SK-N-SH (cell line): Measurements from ENCODE around the gene TNFAIP3. TPM values are rescaled to one million over a fixed set of nuclear protein-coding genes. Genes with fewer than 3 reads are reported as not detected.

Experiments used
- CTCF ChIA-PET: fragments of 300-600, 350-600 bp; formaldehyde crosslinking; extraction: SDS; loops from one replicate; lab custom pipeline; 2021; lab: Yijun Ruan, JAX
- POLR2A ChIA-PET: fragments of 350-600 bp; sonication (Branson Sonifier 250); formaldehyde crosslinking; extraction: SDS; loops from one replicate; lab custom pipeline; 2020; ENCODE audit warnings: antibody characterized with exemption, inconsistent platforms; lab: Yijun Ruan, JAX
- DNase-seq: peaks from one replicate; pipeline ENCODE4 v3.0.0; 2012
- H2AFZ ChIP-seq: fragments of 200-600 bp; sonication (generic); 2 replicates; pipeline ENCODE4 v1.8.1; 2016; ENCODE audit warnings: antibody characterized with exemption, mild to moderate bottlenecking, low read depth
- H3F3A ChIP-seq: fragments of 200-600 bp; sonication (generic); replicated peaks from 2 replicates; pipeline ENCODE3; 2016; ENCODE audit warnings: antibody characterized with exemption, mild to moderate bottlenecking; ENCODE audit not compliant: insufficient read depth
- H3K27ac ChIP-seq, 2 experiments: fragments of 200-500 bp in 1 of 2; fragments of 200-600 bp in 1 of 2; sonication (Bioruptor generic) in 1 of 2; sonication (generic), shearing (Covaris generic) in 1 of 2; 2 replicates each; pipeline versions ENCODE4 v1.5.1 to v1.6.1; 2014 to 2016; ENCODE audit warnings: low read depth in 2 of 2, inconsistent platforms in 1 of 2, low read length in 1 of 2, mild to moderate bottlenecking in 1 of 2, mixed read lengths in 1 of 2
- H3K27me3 ChIP-seq: fragments of 200-600 bp; sonication (generic), shearing (Covaris generic); 2 replicates; pipeline ENCODE4 v1.6.1; 2016; ENCODE audit warnings: mixed run types; ENCODE audit not compliant: insufficient read depth
- H3K36me3 ChIP-seq, 2 experiments: fragments of 200-500 bp in 1 of 2; fragments of 200-600 bp in 1 of 2; sonication (Bioruptor generic) in 1 of 2; sonication (generic) in 1 of 2; replicated peaks in 1 of 2; 2 replicates each; pipeline versions ENCODE3 to v1.5.1; 2014 to 2016; ENCODE audit warnings: low read length in 1 of 2, mild to moderate bottlenecking in 1 of 2; ENCODE audit not compliant: insufficient read depth in 2 of 2, control insufficient read depth in 1 of 2
- H3K4me1 ChIP-seq, 2 experiments: fragments of 200-500 bp in 1 of 2; fragments of 200-600 bp in 1 of 2; sonication (Bioruptor generic) in 1 of 2; sonication (generic), shearing (Covaris generic) in 1 of 2; 2 replicates each; pipeline versions ENCODE4 v1.5.1 to v1.6.1; 2014 to 2016; ENCODE audit warnings: low read depth in 1 of 2, low read length in 1 of 2, mixed run types in 1 of 2; ENCODE audit not compliant: insufficient read depth in 2 of 2, control insufficient read depth in 1 of 2
- H3K4me2 ChIP-seq: fragments of 200-600 bp; sonication (generic), shearing (Covaris generic); 2 replicates; pipeline ENCODE4 v1.6.1; 2017; ENCODE audit warnings: mixed run types
- H3K4me3 ChIP-seq, 2 experiments: fragments of 200-500 bp in 1 of 2; fragments of 200-600 bp in 1 of 2; sonication (Bioruptor generic) in 1 of 2; sonication (generic), shearing (Covaris generic) in 1 of 2; 2 replicates each; pipeline versions ENCODE4 v1.5.1 to v1.8.1; 2014 to 2016; ENCODE audit warnings: low read depth in 2 of 2, inconsistent platforms in 1 of 2, low read length in 1 of 2, mild to moderate bottlenecking in 1 of 2, mixed read lengths in 1 of 2, moderate library complexity in 1 of 2
- H3K79me2 ChIP-seq: fragments of 200-600 bp; sonication (generic); 2 replicates; pipeline ENCODE4 v1.8.1; 2017; ENCODE audit warnings: mild to moderate bottlenecking; ENCODE audit not compliant: insufficient read depth
- H3K9ac ChIP-seq: fragments of 200-600 bp; sonication (generic); 2 replicates; pipeline ENCODE4 v1.6.1; 2017; ENCODE audit warnings: mixed run types
- H3K9me2 ChIP-seq: fragments of 200-600 bp; sonication (generic); 2 replicates; pipeline ENCODE4 v1.6.1; 2017; ENCODE audit warnings: mixed run types
- H3K9me3 ChIP-seq: fragments of 200-600 bp; sonication (generic); 2 replicates; pipeline ENCODE4 v1.6.1; 2017; ENCODE audit warnings: mixed run types, mild to moderate bottlenecking, moderate library complexity
- H4K20me1 ChIP-seq: fragments of 200-600 bp; sonication (generic); 2 replicates; pipeline ENCODE4 v1.6.1; 2017; ENCODE audit warnings: mild to moderate bottlenecking, mixed run types; ENCODE audit not compliant: insufficient read depth
- ELF1 ChIP-seq: IDR thresholded peaks from 2 replicates; pipeline ENCODE4 v1.4.0; 2012
- GABPA ChIP-seq: IDR thresholded peaks from 2 replicates; pipeline ENCODE4 v1.4.0; 2012; ENCODE audit warnings: low read depth, mild to moderate bottlenecking
- GATA2 ChIP-seq: sonication (generic); formaldehyde crosslinking; IDR thresholded peaks from 2 replicates; pipeline ENCODE4 v1.5.0; 2020; ENCODE audit warnings: mild to moderate bottlenecking, missing genetic modification reagents
- MEF2A ChIP-seq: IDR thresholded peaks from 2 replicates; pipeline ENCODE4 v1.4.0; 2012; ENCODE audit warnings: low read depth, borderline replicate concordance
- NFIC ChIP-seq: IDR thresholded peaks from 2 replicates; pipeline ENCODE4 v1.4.0; 2012; ENCODE audit warnings: borderline replicate concordance
- NRF1 ChIP-seq: IDR thresholded peaks from 2 replicates; pipeline ENCODE4 v1.6.1; 2012; ENCODE audit warnings: low read depth, mild to moderate bottlenecking, low read length
- RCOR1 ChIP-seq: fragments of 150-350 bp; IDR thresholded peaks from 2 replicates; pipeline ENCODE4 v1.6.1; 2017; ENCODE audit warnings: antibody characterized with exemption, low read length
- SIN3A ChIP-seq: IDR thresholded peaks from 2 replicates; pipeline ENCODE4 v1.6.1; 2012; ENCODE audit warnings: low read depth, mild to moderate bottlenecking, low read length, moderate library complexity, borderline replicate concordance
- WGBS: methylation state at CpG from one replicate; pipeline ENCODE4 v1.1.6; 2017; ENCODE audit warnings: low lambda C conversion rate; 5-methylcytosine and 5-hydroxymethylcytosine counted together
- polyA plus RNA-seq, 3 experiments: library from polyadenylated mRNA; depleted of rRNA; stranded (reverse); fragments of >200 nt; gene quantifications; 2 replicates each; pipeline ENCODE4 v1.2.3, GENCODE V29; 2012
- TF ChIP-seq, protein P1 (sequence below): fragments of 200-600 bp; sonication (generic); IDR thresholded peaks from 2 replicates; pipeline ENCODE4 v1.6.1; 2017; ENCODE audit warnings: antibody characterized with exemption, mild to moderate bottlenecking, moderate library complexity

TNFAIP3 gene
- polyA plus RNA-seq, 1 of the 3 experiments (the other 2 are of a cell fraction), result 1.0 TPM

DNA sequence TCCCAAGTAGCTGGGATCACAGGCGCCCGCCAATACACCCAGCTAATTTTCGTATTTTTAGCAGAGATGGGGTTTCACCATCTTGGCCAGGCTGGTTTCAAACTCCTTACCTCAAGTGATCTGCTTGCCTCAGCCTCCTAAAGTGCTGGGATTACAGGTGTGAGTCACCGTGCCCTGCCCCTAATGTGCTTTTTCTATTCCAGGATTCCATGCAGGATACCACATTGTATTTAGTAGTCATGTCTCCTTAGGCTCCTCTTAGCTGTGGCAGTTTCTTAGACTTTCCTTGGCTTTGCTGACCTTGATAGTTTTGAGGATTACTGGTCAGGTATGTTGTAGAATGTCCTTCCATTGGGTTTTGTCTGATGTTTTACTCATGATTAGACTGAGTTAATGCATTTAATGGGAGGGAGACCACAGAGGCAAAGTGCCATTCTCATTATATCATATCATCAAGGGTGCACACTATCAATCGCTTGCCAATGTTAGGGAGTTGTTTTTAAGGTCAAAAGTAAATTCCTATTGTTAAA lies 39.6 kb upstream of the TNFAIP3 start:
- Histone ChIP-seq H3K4me1 (no peaks in the 10 kb centered on the region; a peak in 1 of 4 replicates), H3K9ac (no peak overlapping the region), H3K9me2 (no peaks in the 10 kb centered on the region), H3K4me3 (no peak overlapping the region), H3K79me2 (no peaks in the 10 kb centered on the region), H3K27me3 (no peaks in the 10 kb centered on the region), H2AFZ (no peak overlapping the region), H3K27ac (no peak overlapping the region), H4K20me1 (no peaks in the 10 kb centered on the region), H3F3A (no peaks in the 10 kb centered on the region), H3K36me3 (no peaks in the 10 kb centered on the region), H3K4me2 (no peak overlapping the region), H3K9me3 (no peaks in the 10 kb centered on the region)
- POLR2A ChIA-PET, result no interaction called here
- DNase-seq, result no peak
- CTCF ChIA-PET, result no interaction called here
- 21% methylated on average over 5 of the region's 5 CpGs for WGBS
- TF ChIP-seq GABPA (no peak), NFIC (no peak), MEF2A (no peak), ELF1 (no peak), GATA2 (CRISPR knock-in tag) (no peak), NRF1 (no peak), SIN3A (no peak)

DNA sequence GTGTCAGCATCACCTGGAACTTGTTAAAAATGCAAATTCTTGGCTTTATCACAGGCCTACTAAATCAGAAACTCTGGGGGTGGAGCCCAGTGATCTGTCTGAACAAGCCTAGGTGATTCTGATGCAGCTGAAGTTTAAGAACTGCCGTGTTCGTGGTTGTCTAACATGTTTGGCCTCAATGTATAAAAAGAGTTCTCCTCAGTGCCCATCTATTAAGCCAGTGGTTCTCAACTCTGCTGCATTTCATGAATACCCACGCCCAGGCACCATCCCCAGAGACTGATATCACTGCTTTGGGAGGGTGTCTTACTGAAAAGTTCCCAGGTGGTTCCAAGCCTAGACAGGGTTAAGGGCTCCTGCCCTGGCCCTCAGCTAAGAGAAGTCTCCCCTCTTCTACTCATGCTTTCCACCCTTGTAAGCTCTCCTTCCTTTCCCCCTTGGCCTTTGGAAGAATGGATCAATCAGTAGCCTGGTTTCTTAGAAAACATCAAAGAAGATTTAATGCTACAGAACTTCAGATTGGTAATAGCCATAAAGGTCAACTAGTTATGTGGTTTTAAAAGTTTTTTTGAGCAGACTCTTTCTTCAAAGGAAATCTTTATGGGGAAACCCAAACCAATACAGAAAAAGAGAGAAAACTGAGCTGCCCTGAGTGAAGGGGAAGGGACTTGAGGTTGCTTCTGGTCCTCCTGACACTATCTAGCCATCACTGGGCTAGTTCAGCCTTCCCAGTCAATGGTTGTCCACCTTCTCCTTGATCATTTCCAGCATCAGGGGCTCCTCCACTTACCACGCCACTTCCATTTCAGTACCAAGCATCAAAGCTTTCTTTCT lies 38.9 kb upstream of the TNFAIP3 start:
- no peak for TF ChIP-seq RCOR1
- no peak for TF ChIP-seq SIN3A
- no peak for TF ChIP-seq ELF1
- WGBS, result 43% methylated on average over 1 of the region's 4 CpGs
- Histone ChIP-seq H3K9me2 (no peaks in the 10 kb centered on the region), H3K4me2 (no peak overlapping the region), H3K9me3 (no peaks in the 10 kb centered on the region), H3F3A (no peaks in the 10 kb centered on the region), H4K20me1 (no peaks in the 10 kb centered on the region), H2AFZ (no peak overlapping the region), H3K27ac (no peak overlapping the region), H3K36me3 (no peaks in the 10 kb centered on the region), H3K27me3 (no peaks in the 10 kb centered on the region), H3K9ac (no peak overlapping the region), H3K4me1 (no peaks in the 10 kb centered on the region; a peak in 1 of 4 replicates), H3K79me2 (no peaks in the 10 kb centered on the region), H3K4me3 (no peak overlapping the region)
- no peak for DNase-seq
- POLR2A ChIA-PET, result no interaction called here
- CTCF ChIA-PET, result no interaction called here

DNA sequence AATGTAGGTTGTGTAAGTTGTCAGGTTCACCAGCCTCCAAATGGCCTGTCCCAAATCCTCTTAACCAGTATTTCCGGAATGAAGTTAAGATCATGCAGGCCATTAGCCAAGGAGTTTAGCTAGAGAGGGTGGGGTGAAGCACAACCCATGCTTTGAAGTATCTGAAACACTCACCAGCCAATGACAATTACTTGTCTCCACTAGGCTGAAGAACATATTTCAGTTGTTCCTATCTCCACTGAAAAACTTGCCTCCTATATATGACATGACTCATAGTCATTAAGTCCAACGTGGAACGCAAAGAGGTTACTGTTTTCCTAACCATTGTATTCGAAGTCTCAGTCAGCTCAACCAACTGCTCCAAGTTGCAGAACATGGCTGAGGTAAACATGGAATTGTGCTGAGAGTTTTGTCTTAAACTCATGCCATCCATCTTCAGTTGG lies 37.4 kb upstream of the TNFAIP3 start:
- Histone ChIP-seq H3K4me3 (no peak overlapping the region), H3K79me2 (no peaks in the 10 kb centered on the region), H3K4me1 (no peaks in the 10 kb centered on the region), H3K27ac (no peak overlapping the region), H3K9me3 (no peaks in the 10 kb centered on the region), H3K4me2 (no peak overlapping the region), H3K36me3 (no peaks in the 10 kb centered on the region), H4K20me1 (no peaks in the 10 kb centered on the region), H3K27me3 (no peaks in the 10 kb centered on the region; the same call in 1 of the 2 replicates), H2AFZ (no peak overlapping the region), H3K9me2 (no peaks in the 10 kb centered on the region), H3F3A (no peaks in the 10 kb centered on the region), H3K9ac (no peak overlapping the region)
- WGBS, result 0% methylated on average over 4 of the region's 4 CpGs
- ChIA-PET CTCF (no interaction called here), POLR2A (no interaction called here)
- no peak for TF ChIP-seq NFIC
- TF ChIP-seq, protein P1, sequence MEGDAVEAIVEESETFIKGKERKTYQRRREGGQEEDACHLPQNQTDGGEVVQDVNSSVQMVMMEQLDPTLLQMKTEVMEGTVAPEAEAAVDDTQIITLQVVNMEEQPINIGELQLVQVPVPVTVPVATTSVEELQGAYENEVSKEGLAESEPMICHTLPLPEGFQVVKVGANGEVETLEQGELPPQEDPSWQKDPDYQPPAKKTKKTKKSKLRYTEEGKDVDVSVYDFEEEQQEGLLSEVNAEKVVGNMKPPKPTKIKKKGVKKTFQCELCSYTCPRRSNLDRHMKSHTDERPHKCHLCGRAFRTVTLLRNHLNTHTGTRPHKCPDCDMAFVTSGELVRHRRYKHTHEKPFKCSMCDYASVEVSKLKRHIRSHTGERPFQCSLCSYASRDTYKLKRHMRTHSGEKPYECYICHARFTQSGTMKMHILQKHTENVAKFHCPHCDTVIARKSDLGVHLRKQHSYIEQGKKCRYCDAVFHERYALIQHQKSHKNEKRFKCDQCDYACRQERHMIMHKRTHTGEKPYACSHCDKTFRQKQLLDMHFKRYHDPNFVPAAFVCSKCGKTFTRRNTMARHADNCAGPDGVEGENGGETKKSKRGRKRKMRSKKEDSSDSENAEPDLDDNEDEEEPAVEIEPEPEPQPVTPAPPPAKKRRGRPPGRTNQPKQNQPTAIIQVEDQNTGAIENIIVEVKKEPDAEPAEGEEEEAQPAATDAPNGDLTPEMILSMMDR, result no peak
- no peak for DNase-seq
